Upper lobe of left lung (tissue), 4 donors: ENCODE results near the gene ZBTB38.

Experiments
- CTCF ChIP-seq, 6 experiments: fragments of 450-650 bp in 4 of 6; fragments of 200-600 bp in 2 of 6; sonication (generic) in 2 of 6; IDR thresholded peaks; one replicate each; pipeline ENCODE4 v1.5.1; 2016 to 2019; ENCODE audit warnings: antibody characterized with exemption in 6 of 6
- EP300 ChIP-seq, 4 donors: sonication (generic); formaldehyde crosslinking; IDR thresholded peaks; one replicate each; pipeline ENCODE4 v1.5.1; 2017; ENCODE audit warnings: antibody characterized with exemption in 4 of 4, control low read depth in 2 of 4
- POLR2A ChIP-seq, 4 donors: fragments of 450-650 bp; IDR thresholded peaks; one replicate each; pipeline ENCODE4 v1.5.1; 2016 to 2017; ENCODE audit warnings: antibody characterized with exemption in 4 of 4, mild to moderate bottlenecking in 2 of 4
- POLR2AphosphoS5 ChIP-seq, 2 donors: sonication (generic); formaldehyde crosslinking; IDR thresholded peaks; one replicate each; pipeline ENCODE4 v1.5.1; 2017; ENCODE audit warnings: antibody characterized with exemption in 2 of 2

- TF ChIP-seq CTCF (IDR thresholded peaks at IDR 0.05) (no peak), EP300 (IDR thresholded peaks at IDR 0.05) (no peak), POLR2A (IDR thresholded peaks at IDR 0.05) (peak in 2 of 4 donors; percentile 25 to 30), POLR2AphosphoS5 (IDR thresholded peaks at IDR 0.05) (peak in 1 of 2 donors; percentile 73)
These were observed 44.0 kb downstream of the ZBTB38 start for GRCh38 chr3:141412087-141412935.
